Gastroesophageal sphincter (tissue), 4 donors: ENCODE data around the gene RRP15. TPM values are rescaled to one million over a fixed set of nuclear protein-coding genes. Genes with fewer than 3 reads are reported as not detected.
A peak's percentile ranks its signal among the peaks of the same experiment; 100 is the strongest.

ENCODE experiments used
- ATAC-seq: fragments of 150-250 bp; one replicate; pipeline ENCODE4 v1.9.1; 2016; ENCODE audit warnings: mild to moderate bottlenecking, moderate library complexity
- H3K27ac ChIP-seq, 4 donors: fragments of 200-600 bp; sonication (generic) in 3 of 4; 1 replicate in 3 of 4; 2 replicates in 1 of 4; pipeline ENCODE4 v1.5.1; 2016 to 2019
- H3K27me3 ChIP-seq: fragments of 200-600 bp; sonication (generic); one replicate; pipeline ENCODE4 v1.5.1; 2019
- H3K36me3 ChIP-seq, 2 donors: fragments of 200-600 bp; sonication (generic); one replicate each; pipeline ENCODE4 v1.5.1; 2019; ENCODE audit warnings: control low read depth in 1 of 2
- H3K4me1 ChIP-seq, 3 donors: fragments of 200-600 bp; sonication (generic); 1 replicate in 2 of 3; 2 replicates in 1 of 3; pipeline ENCODE4 v1.5.1; 2016 to 2019; ENCODE audit warnings: control low read depth in 2 of 3
- H3K4me3 ChIP-seq, 2 donors: fragments of 200-600 bp; sonication (generic); one replicate each; pipeline ENCODE4 v1.5.1; 2019; ENCODE audit warnings: mild to moderate bottlenecking in 1 of 2, moderate library complexity in 1 of 2
- H3K9me3 ChIP-seq, 3 donors: fragments of 200-600 bp; sonication (generic); one replicate each; pipeline ENCODE4 v1.5.1; 2017 to 2019; ENCODE audit warnings: control low read depth in 2 of 3
- CTCF ChIP-seq, 4 experiments: fragments of 200-600 bp in 2 of 4; fragments of 450-650 bp in 2 of 4; sonication (generic) in 1 of 4; IDR thresholded peaks; one replicate each; pipeline ENCODE4 v1.5.1; 2017 to 2019; ENCODE audit warnings: antibody characterized with exemption in 4 of 4, mild to moderate bottlenecking in 2 of 4, moderate library complexity in 2 of 4
- EP300 ChIP-seq: sonication (generic); formaldehyde crosslinking; IDR thresholded peaks from one replicate; pipeline ENCODE4 v1.6.1; 2017; ENCODE audit warnings: antibody characterized with exemption, mild to moderate bottlenecking
- POLR2A ChIP-seq, 2 donors: fragments of 450-650 bp; IDR thresholded peaks; one replicate each; pipeline ENCODE4 v1.6.1; 2017; ENCODE audit warnings: antibody characterized with exemption in 2 of 2, mild to moderate bottlenecking in 2 of 2, moderate library complexity in 1 of 2
- POLR2AphosphoS5 ChIP-seq: sonication (generic); formaldehyde crosslinking; IDR thresholded peaks from one replicate; pipeline ENCODE4 v1.6.1; 2017; ENCODE audit warnings: antibody characterized with exemption
- WGBS, 2 donors: methylation state at CpG; one replicate each; pipeline ENCODE4 v1.1.5; 2018; ENCODE audit warnings: low coverage in 1 of 2; 5-methylcytosine and 5-hydroxymethylcytosine counted together
- total RNA-seq, 4 donors: library from RNA; depleted of rRNA; stranded (reverse); fragments of >200 nt; gene quantifications; one replicate each; pipeline ENCODE4 v1.1.0, GENCODE V29; 2016

The RRP15 gene
- total RNA-seq, 4 donors from 2014 or later, result 7.0 to 13.5 (median 9.4) TPM

GRCh38 chr1:218368686-218369085, 83.6 kb downstream of the RRP15 start:
- WGBS, 2 donors, result 100% methylated on average over 3 of the region's 7 CpGs; no CpG with 5 or more reads in 1 of the 2 donors
- H3K9me3 ChIP-seq, result no peaks in the 10 kb centered on the region
- H3K27me3 ChIP-seq, result no peaks in the 10 kb centered on the region
- no peaks in the 10 kb centered on the region for H3K36me3 ChIP-seq
- ATAC-seq, result no peak
- no peak overlapping the region for H3K4me3 ChIP-seq
- no peak for TF ChIP-seq CTCF (IDR thresholded peaks at IDR 0.05)
- no peak for TF ChIP-seq POLR2A (IDR thresholded peaks at IDR 0.05)
- no peak for TF ChIP-seq POLR2AphosphoS5
- TF ChIP-seq EP300, result no peak
- H3K27ac ChIP-seq, result peak overlapping the region in 1 of 4 donors; percentile 73
- H3K4me1 ChIP-seq, result peaks cover 12 to 82% (median 22%) of the 10 kb centered on the region in 3 donors

GRCh38 chr1:218369688-218370511, 84.8 kb downstream of the RRP15 start:
- H3K27ac ChIP-seq, result peak overlapping the region in 3 of 4 donors; percentile 11 to 55 (median 39)
- H3K4me3 ChIP-seq, result no peak overlapping the region
- peak; percentile 14 for ATAC-seq
- WGBS, 2 donors, result 31 to 75% methylated on average over 1 to 2 of the region's 2 CpGs
- no peaks in the 10 kb centered on the region for H3K27me3 ChIP-seq
- no peak for TF ChIP-seq POLR2AphosphoS5
- TF ChIP-seq POLR2A (IDR thresholded peaks at IDR 0.05), result no peak
- no peak for TF ChIP-seq CTCF (IDR thresholded peaks at IDR 0.05)
- TF ChIP-seq EP300, result no peak
- peaks cover 8 to 82% (median 25%) of the 10 kb centered on the region in 3 donors for H3K4me1 ChIP-seq
- no peaks in the 10 kb centered on the region for H3K36me3 ChIP-seq
- no peaks in the 10 kb centered on the region for H3K9me3 ChIP-seq

GRCh38 chr1:218371927-218372672, 87.0 kb downstream of the RRP15 start:
- Histone ChIP-seq H3K4me3 (no peak overlapping the region), H3K9me3 (no peaks in the 10 kb centered on the region), H3K27ac (peak overlapping the region in 2 of 4 donors; percentile 26 to 50), H3K27me3 (no peaks in the 10 kb centered on the region), H3K4me1 (peaks cover 5 to 66% (median 21%) of the 10 kb centered on the region in 3 donors), H3K36me3 (no peaks in the 10 kb centered on the region)
- no peak for TF ChIP-seq POLR2A (IDR thresholded peaks at IDR 0.05)
- TF ChIP-seq EP300, result no peak
- TF ChIP-seq CTCF (IDR thresholded peaks at IDR 0.05), result no peak
- TF ChIP-seq POLR2AphosphoS5, result no peak
- ATAC-seq, result peak; percentile 42
- WGBS, 2 donors, result 31 to 45% methylated on average over 4 to 5 of the region's 8 CpGs

GRCh38 chr1:218374401-218375353, 89.6 kb downstream of the RRP15 start:
- TF ChIP-seq POLR2AphosphoS5 (no peak), CTCF (IDR thresholded peaks at IDR 0.05) (no peak), EP300 (no peak), POLR2A (IDR thresholded peaks at IDR 0.05) (no peak)
- Histone ChIP-seq H3K27ac (peak overlapping the region; percentile 23 to 67 (median 50)), H3K36me3 (no peaks in the 10 kb centered on the region), H3K4me3 (no peak overlapping the region), H3K9me3 (no peaks in the 10 kb centered on the region), H3K4me1 (peaks cover 5 to 60% (median 22%) of the 10 kb centered on the region in 3 donors), H3K27me3 (no peaks in the 10 kb centered on the region)
- 17 to 23% methylated on average over 6 to 7 of the region's 7 CpGs for WGBS, 2 donors
- no peak for ATAC-seq
